Endothelial cell of umbilical vein (primary cell): ENCODE data around the gene DNAI7. TPM values are rescaled to one million over a fixed set of nuclear protein-coding genes. Genes with fewer than 3 reads are reported as not detected.

ENCODE experiments used
- BruUV-seq: library from RNA; stranded (reverse); fragments of 400-500 nt; replicated peaks from 2 replicates; lab custom pipeline; 2021; lab: Mats Ljungman, UMichigan
- CTCF ChIA-PET: fragments of 300-600, 350-600 bp; sonication (Branson Sonifier 250); formaldehyde crosslinking; loops from one replicate; lab custom pipeline; 2021; ENCODE audit warnings: antibody characterized with exemption, inconsistent platforms; lab: Charles Lee
- POLR2A ChIA-PET: fragments of 300-600, 350-600 bp; sonication (Branson Sonifier 250); formaldehyde crosslinking; loops from one replicate; lab custom pipeline; 2021; ENCODE audit warnings: antibody characterized with exemption, inconsistent platforms; lab: Charles Lee
- DNase-seq: peaks from one replicate; pipeline ENCODE4 v3.0.0-alpha.2; 2011; ENCODE audit warnings: low read depth, low spot score
- FAIRE-seq: peaks from 2 replicates; lab custom pipeline; 2011; peaks lifted over from hg19 to GRCh38; lab: Jason Lieb, UNC
- H2AFZ ChIP-seq: 2 replicates; pipeline ENCODE4 v1.6.0; 2012; ENCODE audit warnings: low read depth, low read length, control low read depth, inconsistent platforms
- H3K27ac ChIP-seq: 2 replicates; pipeline ENCODE4 v1.5.1; 2011; ENCODE audit warnings: low read depth, mild to moderate bottlenecking, control low read depth, low read length, moderate library complexity; ENCODE audit not compliant: insufficient read depth
- H3K27me3 ChIP-seq, 2 experiments: 2 replicates each; pipeline versions ENCODE4 v1.6.0 to v1.6.1; 2011; ENCODE audit warnings: low read length in 2 of 2, mixed read lengths in 1 of 2; ENCODE audit not compliant: control insufficient read depth in 2 of 2, insufficient read depth in 2 of 2
- H3K36me3 ChIP-seq, 2 experiments: 2 replicates in 1 of 2; 3 replicates in 1 of 2; pipeline ENCODE4 v1.5.1; 2011; ENCODE audit warnings: low read length in 2 of 2, mild to moderate bottlenecking in 1 of 2, moderate library complexity in 1 of 2; ENCODE audit not compliant: control insufficient read depth in 2 of 2, insufficient read depth in 2 of 2; ENCODE audit errors: extremely low read depth in 1 of 2
- H3K4me1 ChIP-seq: 3 replicates; pipeline ENCODE4 v1.5.1; 2011; ENCODE audit warnings: mild to moderate bottlenecking, low read length; ENCODE audit not compliant: control insufficient read depth, insufficient read depth; ENCODE audit errors: extremely low read depth
- H3K4me2 ChIP-seq: 2 replicates; pipeline ENCODE4 v1.6.1; 2011; ENCODE audit warnings: low read length, control low read depth, mixed read lengths; ENCODE audit not compliant: insufficient read depth
- H3K4me3 ChIP-seq, 3 experiments: fragments of 200-600 bp in 1 of 3; sonication (generic), shearing (Covaris generic) in 1 of 3; replicated peaks in 1 of 3; 2 replicates each; pipeline ENCODE4 v1.5.1; 2011 to 2016; ENCODE audit warnings: control low read depth in 3 of 3, low read length in 3 of 3, mild to moderate bottlenecking in 2 of 3, inconsistent platforms in 1 of 3, low read depth in 1 of 3, moderate library complexity in 1 of 3; ENCODE audit not compliant: insufficient read depth in 1 of 3
- H3K79me2 ChIP-seq: 2 replicates; pipeline ENCODE4 v1.6.0; 2012; ENCODE audit warnings: low read length, inconsistent platforms; ENCODE audit not compliant: control insufficient read depth, insufficient read depth
- H3K9ac ChIP-seq: replicated peaks from 2 replicates; pipeline ENCODE3; 2011; ENCODE audit warnings: low read length, control low read depth; ENCODE audit not compliant: insufficient read depth; ENCODE audit errors: extremely low read depth
- H3K9me1 ChIP-seq: replicated peaks from 3 replicates; pipeline ENCODE4 v1.6.0; 2011; ENCODE audit warnings: mild to moderate bottlenecking, low read length; ENCODE audit not compliant: control insufficient read depth, insufficient read depth; ENCODE audit errors: extremely low read depth
- H3K9me3 ChIP-seq: replicated peaks from 2 replicates; pipeline ENCODE4 v1.5.1; 2012; ENCODE audit warnings: low read length, inconsistent platforms; ENCODE audit not compliant: control insufficient read depth, insufficient read depth
- H4K20me1 ChIP-seq: replicated peaks from 2 replicates; pipeline ENCODE3; 2011; ENCODE audit warnings: mild to moderate bottlenecking, low read length; ENCODE audit not compliant: control insufficient read depth, insufficient read depth; ENCODE audit errors: extremely low read depth
- CTCF ChIP-seq, 2 donors: IDR thresholded peaks; 1 replicate in 1 of 2; 2 replicates in 1 of 2; pipeline ENCODE4 v1.5.1; 2011; ENCODE audit warnings: low read length in 2 of 2, mild to moderate bottlenecking in 2 of 2, moderate library complexity in 2 of 2, control low read depth in 1 of 2, inconsistent platforms in 1 of 2, low read depth in 1 of 2; ENCODE audit not compliant: insufficient read depth in 1 of 2; ENCODE audit errors: extremely low read depth in 1 of 2
- EZH2 ChIP-seq: IDR thresholded peaks from 2 replicates; pipeline ENCODE4 v1.6.1; 2012; ENCODE audit warnings: borderline replicate concordance, low read depth, mild to moderate bottlenecking, moderate library complexity, low read length, inconsistent platforms; ENCODE audit not compliant: severe bottlenecking
- MAX ChIP-seq: IDR thresholded peaks from 2 replicates; pipeline ENCODE4 v1.6.1; 2011; ENCODE audit not compliant: insufficient read depth, insufficient read length
- MYC ChIP-seq: IDR thresholded peaks from one replicate; pipeline ENCODE4 v1.6.1; 2011; ENCODE audit warnings: mild to moderate bottlenecking, low read depth, low read length
- POLR2A ChIP-seq: IDR thresholded peaks from 2 replicates; pipeline ENCODE4 v1.6.1; 2012; ENCODE audit warnings: low read depth, mild to moderate bottlenecking, control low read depth, low read length
- POLR2AphosphoS5 ChIP-seq: IDR thresholded peaks from 2 replicates; pipeline ENCODE4 v1.6.1; 2012; ENCODE audit warnings: low read depth, mild to moderate bottlenecking, control low read depth, low read length, moderate library complexity; ENCODE audit not compliant: insufficient read depth
- dilution Hi-C: fragments of 300-500 bp; cut with MboI; formaldehyde crosslinking; loops from one replicate; pipeline ENCODE4 v1.15.0; 2019; ENCODE audit warnings: low sequenced_read_pairs; ENCODE audit not compliant: extremely low pct_ligation_motif_present
- intact Hi-C: fragments of 100-400 bp; cut with micrococcal nuclease; formaldehyde crosslinking; loops from one replicate; pipeline ENCODE4 v1.10.0; 2022
- polyA plus RNA-seq, 4 experiments: library from polyadenylated mRNA; depleted of rRNA in 3 of 4; stranded (reverse) in 3 of 4; unstranded in 1 of 4; fragments of >200 nt; gene quantifications; 2 replicates each; pipeline versions ENCODE4 v1.2.1 to v1.2.3, GENCODE V29; 2011 to 2012; ENCODE audit warnings: missing spikeins in 1 of 4
- total RNA-seq: library from RNA; stranded (reverse); gene quantifications from 2 replicates; pipeline ENCODE4 v1.2.3, GENCODE V29; 2021

DNAI7 gene
- total and polyA plus RNA-seq, 2 donors (not counting 3 experiments of a cell fraction or from before 2014, with no cell fraction given): not detected

- DNase-seq (no peak), FAIRE-seq (no peak)
- no peaks in the 10 kb centered on the region for H4K20me1 ChIP-seq
- BruUV-seq: no TSS peak
- H3K4me2 ChIP-seq: no peak overlapping the region
- no peak overlapping the region for H3K27ac ChIP-seq
- peaks cover 0 to 2% of the 10 kb centered on the region in 2 experiments for H3K27me3 ChIP-seq
- H3K9me1 ChIP-seq: no peaks in the 10 kb centered on the region
- H3K9me3 ChIP-seq: no peaks in the 10 kb centered on the region
- H2AFZ ChIP-seq: no peak overlapping the region
- ChIA-PET POLR2A (no interaction called here), CTCF (no interaction called here)
- no peaks in the 10 kb centered on the region for H3K36me3 ChIP-seq
- TF ChIP-seq EZH2 (no peak), POLR2AphosphoS5 (no peak)
- no peaks in the 10 kb centered on the region for H3K4me1 ChIP-seq
- no peak overlapping the region for H3K4me3 ChIP-seq
- intact Hi-C loops (no loop called here), dilution Hi-C loops (no loop called here)
- H3K79me2 ChIP-seq: no peaks in the 10 kb centered on the region
- H3K9ac ChIP-seq: no peak overlapping the region
Observed at GRCh38 chr12:25063873-25064628, 130.9 kb downstream of the DNAI7 start.

DNA sequence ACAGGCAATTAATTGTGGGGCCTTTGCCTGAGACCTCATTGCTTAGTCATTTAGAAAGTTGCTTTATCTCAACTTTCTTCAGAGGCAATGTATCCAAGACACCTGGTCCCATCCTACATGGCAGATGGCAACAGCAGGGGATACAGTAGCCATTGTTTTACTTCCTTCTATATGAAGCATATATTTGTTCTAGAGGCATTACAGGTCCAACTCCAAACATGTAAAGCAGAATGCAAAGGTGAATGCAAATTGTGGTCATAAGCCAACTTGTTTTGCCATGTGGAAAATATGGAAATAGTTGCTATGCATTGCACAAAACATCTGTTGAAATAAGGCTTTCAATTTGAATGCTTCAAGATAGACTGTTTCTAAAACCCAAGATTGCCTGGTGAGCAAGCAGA, 136.3 kb downstream of the DNAI7 start:
- H3K36me3 ChIP-seq: no peaks in the 10 kb centered on the region
- no peaks in the 10 kb centered on the region for H3K79me2 ChIP-seq
- no peak overlapping the region for H3K4me2 ChIP-seq
- no peaks in the 10 kb centered on the region for H3K4me1 ChIP-seq
- no peak overlapping the region for H3K9ac ChIP-seq
- dilution Hi-C loops: no loop called here
- no peaks in the 10 kb centered on the region for H3K9me1 ChIP-seq
- H3K9me3 ChIP-seq: no peaks in the 10 kb centered on the region
- no peak overlapping the region for H3K27ac ChIP-seq
- no peak overlapping the region for H3K4me3 ChIP-seq
- BruUV-seq: no TSS peak
- POLR2A ChIA-PET: no interaction called here
- peaks cover 0 to 3% of the 10 kb centered on the region in 2 experiments for H3K27me3 ChIP-seq
- FAIRE-seq (no peak), DNase-seq (no peak)
- intact Hi-C loops: no loop called here
- H2AFZ ChIP-seq: no peak overlapping the region
- no peaks in the 10 kb centered on the region for H4K20me1 ChIP-seq
- TF ChIP-seq CTCF (IDR thresholded peaks at IDR 0.05; ENCODE audit: extremely low read depth in 1 of 2, insufficient read depth in 1 of 2, low read depth in 1 of 2, low read length in 2 of 2) (no peak), MYC (no peak), POLR2A (no peak), MAX (no peak)
- CTCF ChIA-PET: no interaction called here

Other genes starting within 250 kb of the DNAI7 start
- 267 and 296 TPM in 2 replicates for gene BCAT1, start 246.1 kb downstream of the DNAI7 start, total RNA-seq
- 13.5 and 21.6 TPM in 2 replicates for gene BCAT1, start 246.1 kb downstream of the DNAI7 start, polyA plus RNA-seq
- gene ETFRF1, start 77 bp upstream of the DNAI7 start, total RNA-seq: 8.1 and 10.6 TPM in 2 replicates
- 4.2 and 6.9 TPM in 2 replicates for gene ETFRF1, start 77 bp upstream of the DNAI7 start, polyA plus RNA-seq
- gene KRAS, start 55.8 kb upstream of the DNAI7 start, total RNA-seq: 22.8 and 25.3 TPM in 2 replicates
- gene KRAS, start 55.8 kb upstream of the DNAI7 start, polyA plus RNA-seq: 7.3 and 9.1 TPM in 2 replicates